IMR-90 (cell line): ENCODE results near the gene COL9A2.

ENCODE experiments used
- CEBPB ChIP-seq: IDR thresholded peaks from 2 replicates; pipeline ENCODE4 v1.6.1; 2012; ENCODE audit warnings: low read depth, low read length, improper control_type of control experiment
- CTCF ChIP-seq: conservative IDR thresholded peaks from 2 replicates; pipeline ENCODE4 v1.5.1; 2012; ENCODE audit warnings: mild to moderate bottlenecking, low read depth, low read length, improper control_type of control experiment
- POLR2A ChIP-seq: IDR thresholded peaks from 2 replicates; pipeline ENCODE4 v1.6.1; 2012; ENCODE audit warnings: mild to moderate bottlenecking, low read depth, low read length

- TF ChIP-seq POLR2A: no peak
- TF ChIP-seq CTCF: no peak
- no peak for TF ChIP-seq CEBPB
These were observed 2.9 kb downstream of the COL9A2 start for GRCh38 chr1:40313958-40314720.
